Measurements from ENCODE around the gene SLC12A6. TPM values are rescaled to one million over a fixed set of nuclear protein-coding genes. Genes with fewer than 3 reads are reported as not detected.

The SLC12A6 gene
- polyA plus RNA-seq, 1 experiment: 21.1 TPM

- CTCF ChIA-PET: no interaction called here
- Histone ChIP-seq H3K36me3 (ENCODE audit: control insufficient read depth, insufficient read depth, low read length) (no peaks in the 10 kb centered on the region; the same call in 1 of the 2 replicates), H3K4me3 (ENCODE audit: low read depth, low read length) (no peak overlapping the region), H3K27me3 (ENCODE audit: control insufficient read depth, insufficient read depth, low read length) (no peaks in the 10 kb centered on the region)
- POLR2A ChIA-PET: no interaction called here
- DNase-seq (ENCODE audit: low read depth): no peak
- TF ChIP-seq CTCF (IDR thresholded peaks at IDR 0.05; ENCODE audit: insufficient read depth, low read depth, low read length): no peak
Measured at GRCh38 chr15:34323217-34323616, 14.4 kb downstream of the SLC12A6 start.

GRCh38 chr15:34318277-34319079 lies 19.1 kb downstream of the SLC12A6 start:
- DNase-seq (ENCODE audit: low read depth): no peak
- no peak for TF ChIP-seq CTCF (IDR thresholded peaks at IDR 0.05; ENCODE audit: insufficient read depth, low read depth, low read length)
- Histone ChIP-seq H3K4me3 (ENCODE audit: low read depth, low read length) (peak overlapping the region; percentile 46), H3K27me3 (ENCODE audit: control insufficient read depth, insufficient read depth, low read length) (no peaks in the 10 kb centered on the region), H3K36me3 (ENCODE audit: control insufficient read depth, insufficient read depth, low read length) (no peaks in the 10 kb centered on the region)
- ChIA-PET POLR2A (interaction anchor here (1.0 kb wide), 1 partner anchor 9 kb away, joined by 4 read pairs; no protein-coding TSS in a partner anchor), CTCF (interaction anchor here (1.6 kb wide), 1 partner anchor 11 kb away, joined by 5 read pairs; no protein-coding TSS in a partner anchor)

- DNase-seq (ENCODE audit: low read depth): no peak
Measured at GRCh38 chr15:34314491-34315490, 22.8 kb downstream of the SLC12A6 start.

GRCh38 chr15:34311563-34311962 lies 26.0 kb downstream of the SLC12A6 start:
- no peaks in the 10 kb centered on the region for H3K36me3 ChIP-seq (ENCODE audit: control insufficient read depth, insufficient read depth, low read length)
- POLR2A ChIA-PET: no interaction called here

More at GRCh38 chr15:34314491-34315490, 22.8 kb downstream of the SLC12A6 start:
- ChIA-PET CTCF (no interaction called here), POLR2A (no interaction called here)
- H3K27me3 ChIP-seq (ENCODE audit: control insufficient read depth, insufficient read depth, low read length): no peaks in the 10 kb centered on the region
- no peaks in the 10 kb centered on the region for H3K36me3 ChIP-seq (ENCODE audit: control insufficient read depth, insufficient read depth, low read length)
- no peak overlapping the region for H3K4me3 ChIP-seq (ENCODE audit: low read depth, low read length)
- no peak for TF ChIP-seq CTCF (IDR thresholded peaks at IDR 0.05; ENCODE audit: insufficient read depth, low read depth, low read length)

More at GRCh38 chr15:34311563-34311962, 26.0 kb downstream of the SLC12A6 start:
- Histone ChIP-seq H3K27me3 (ENCODE audit: control insufficient read depth, insufficient read depth, low read length) (no peaks in the 10 kb centered on the region), H3K4me3 (ENCODE audit: low read depth, low read length) (no peak overlapping the region)
- TF ChIP-seq CTCF (IDR thresholded peaks at IDR 0.05; ENCODE audit: insufficient read depth, low read depth, low read length): no peak
- CTCF ChIA-PET: no interaction called here
- DNase-seq (ENCODE audit: low read depth): no peak
